GM12872 (cell line): Measurements from ENCODE around the gene PRKG1.

ENCODE experiments used
- TF ChIP-seq, protein P1 (sequence below): IDR thresholded peaks from 3 replicates; pipeline ENCODE4 v1.5.1; 2011; ENCODE audit warnings: low read depth, mild to moderate bottlenecking, low read length, moderate library complexity; ENCODE audit not compliant: insufficient read depth

The PRKG1 gene

DNA sequence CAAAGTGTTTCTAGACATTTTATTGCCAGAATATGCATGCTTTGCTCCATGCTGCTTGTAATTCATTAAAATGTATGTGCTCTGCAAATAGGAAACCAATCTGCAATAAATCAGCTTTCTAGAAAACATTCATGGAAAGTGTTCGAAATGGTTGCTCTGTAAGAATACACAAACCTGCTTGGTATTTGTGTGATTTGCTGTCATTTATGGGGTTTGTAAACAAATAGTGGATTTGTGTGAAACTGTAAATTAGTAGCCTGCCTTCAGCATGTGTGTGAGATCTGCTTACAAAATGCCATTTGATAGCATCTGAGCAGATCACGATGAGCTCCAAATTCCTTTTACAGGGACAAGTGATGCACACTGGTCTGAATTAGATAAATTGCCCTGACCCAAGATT lies 844.2 kb downstream of the PRKG1 start:
- TF ChIP-seq, protein P1, sequence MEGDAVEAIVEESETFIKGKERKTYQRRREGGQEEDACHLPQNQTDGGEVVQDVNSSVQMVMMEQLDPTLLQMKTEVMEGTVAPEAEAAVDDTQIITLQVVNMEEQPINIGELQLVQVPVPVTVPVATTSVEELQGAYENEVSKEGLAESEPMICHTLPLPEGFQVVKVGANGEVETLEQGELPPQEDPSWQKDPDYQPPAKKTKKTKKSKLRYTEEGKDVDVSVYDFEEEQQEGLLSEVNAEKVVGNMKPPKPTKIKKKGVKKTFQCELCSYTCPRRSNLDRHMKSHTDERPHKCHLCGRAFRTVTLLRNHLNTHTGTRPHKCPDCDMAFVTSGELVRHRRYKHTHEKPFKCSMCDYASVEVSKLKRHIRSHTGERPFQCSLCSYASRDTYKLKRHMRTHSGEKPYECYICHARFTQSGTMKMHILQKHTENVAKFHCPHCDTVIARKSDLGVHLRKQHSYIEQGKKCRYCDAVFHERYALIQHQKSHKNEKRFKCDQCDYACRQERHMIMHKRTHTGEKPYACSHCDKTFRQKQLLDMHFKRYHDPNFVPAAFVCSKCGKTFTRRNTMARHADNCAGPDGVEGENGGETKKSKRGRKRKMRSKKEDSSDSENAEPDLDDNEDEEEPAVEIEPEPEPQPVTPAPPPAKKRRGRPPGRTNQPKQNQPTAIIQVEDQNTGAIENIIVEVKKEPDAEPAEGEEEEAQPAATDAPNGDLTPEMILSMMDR = no peak

DNA sequence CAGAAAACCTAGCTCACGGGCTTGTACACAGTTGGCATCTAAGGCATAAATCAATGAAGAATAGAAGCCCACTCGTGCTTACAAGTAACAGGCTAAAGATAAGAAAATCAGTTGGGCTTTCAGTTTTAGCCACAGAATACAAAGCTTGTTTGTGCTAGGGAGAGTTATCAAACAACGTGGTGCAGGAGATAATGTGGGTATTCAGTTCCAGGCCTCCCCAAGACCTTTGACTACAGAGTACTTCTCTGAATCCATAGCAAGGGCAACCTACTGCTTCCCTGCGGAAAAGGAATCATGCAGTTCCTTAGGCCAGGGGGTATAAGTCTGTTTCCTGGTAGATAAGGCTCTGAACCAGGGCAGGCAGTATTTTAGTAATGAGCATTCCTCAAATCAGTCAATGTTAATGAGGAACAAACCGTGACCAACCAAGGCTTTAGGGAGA lies 844.6 kb downstream of the PRKG1 start:
- TF ChIP-seq, protein P1 = no peak

DNA sequence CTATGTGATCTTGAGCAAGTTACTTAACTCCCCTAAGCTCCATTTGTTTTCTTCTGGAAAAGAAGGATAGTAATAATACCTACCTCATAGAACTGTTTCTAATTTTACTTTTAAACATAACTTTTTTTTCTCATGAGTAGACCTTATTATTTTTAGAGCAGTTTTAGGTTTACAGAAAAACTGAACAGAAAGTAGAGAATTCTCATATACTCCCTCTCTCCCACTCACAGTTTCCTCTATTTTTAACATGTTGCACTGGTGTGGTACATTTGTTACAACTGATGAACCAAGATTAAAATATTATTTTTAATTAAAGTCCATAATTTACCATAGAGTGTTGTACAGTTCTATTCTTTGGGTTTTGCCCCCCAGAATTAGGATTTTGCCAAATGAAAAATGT lies 846.4 kb downstream of the PRKG1 start:
- TF ChIP-seq, protein P1 = no peak

DNA sequence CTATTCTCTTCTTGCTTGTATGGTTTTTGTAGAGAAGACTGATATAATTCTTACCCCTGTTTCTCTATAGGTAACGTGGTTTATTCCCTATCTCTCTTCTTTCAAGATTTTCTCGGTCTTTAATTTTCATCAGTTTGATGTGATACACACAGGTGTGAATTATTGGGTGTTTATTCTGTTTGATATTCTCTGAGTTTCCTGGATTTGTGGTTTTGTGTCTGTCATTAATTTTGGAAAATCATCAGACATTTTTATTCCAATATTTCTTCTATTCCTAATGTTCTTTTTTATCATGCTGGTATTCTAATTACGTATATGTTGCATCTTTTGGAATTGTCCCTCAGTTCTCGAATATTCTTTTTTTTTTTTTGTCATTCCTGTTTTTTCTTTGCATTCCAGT lies 850.1 kb downstream of the PRKG1 start:
- TF ChIP-seq, protein P1 = no peak

DNA sequence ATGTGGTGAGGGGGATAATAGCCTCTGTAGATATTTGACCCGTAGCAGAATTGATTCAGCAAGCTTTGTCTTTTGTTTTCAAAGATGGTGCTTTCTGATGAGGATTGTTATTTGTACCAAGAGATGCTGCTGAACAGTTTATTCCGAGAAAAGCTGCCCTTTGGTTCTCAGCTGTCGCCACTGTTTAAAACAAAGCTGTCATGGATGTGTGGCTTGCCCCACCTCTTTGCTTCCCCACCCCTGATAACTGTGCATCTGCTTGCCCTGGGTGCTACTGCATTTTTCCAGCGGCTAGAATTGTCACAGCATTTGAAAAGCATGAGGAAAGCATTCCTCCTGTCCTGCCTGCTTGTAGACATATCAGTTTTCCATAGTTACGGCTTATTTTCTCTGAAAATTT lies 852.0 kb downstream of the PRKG1 start:
- TF ChIP-seq, protein P1 = no peak

DNA sequence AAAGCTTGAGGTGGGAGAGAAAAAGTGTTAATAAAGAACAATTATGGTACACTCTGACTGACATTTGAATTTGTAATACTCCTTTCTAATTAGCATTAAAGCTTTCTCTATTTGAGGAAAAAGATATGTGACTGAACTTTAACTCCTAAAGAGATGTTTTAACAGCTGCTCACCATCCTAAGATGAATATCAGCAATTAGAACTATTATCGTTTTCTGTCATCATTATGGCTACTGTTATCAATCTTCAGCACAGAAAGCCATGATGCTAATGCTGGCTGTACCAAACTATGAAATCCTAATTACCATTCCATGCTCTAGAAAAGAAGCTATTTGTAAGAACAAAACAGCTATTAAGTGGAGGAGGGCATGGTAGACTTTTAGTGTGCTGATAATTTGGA lies 853.9 kb downstream of the PRKG1 start:
- TF ChIP-seq, protein P1 = no peak

DNA sequence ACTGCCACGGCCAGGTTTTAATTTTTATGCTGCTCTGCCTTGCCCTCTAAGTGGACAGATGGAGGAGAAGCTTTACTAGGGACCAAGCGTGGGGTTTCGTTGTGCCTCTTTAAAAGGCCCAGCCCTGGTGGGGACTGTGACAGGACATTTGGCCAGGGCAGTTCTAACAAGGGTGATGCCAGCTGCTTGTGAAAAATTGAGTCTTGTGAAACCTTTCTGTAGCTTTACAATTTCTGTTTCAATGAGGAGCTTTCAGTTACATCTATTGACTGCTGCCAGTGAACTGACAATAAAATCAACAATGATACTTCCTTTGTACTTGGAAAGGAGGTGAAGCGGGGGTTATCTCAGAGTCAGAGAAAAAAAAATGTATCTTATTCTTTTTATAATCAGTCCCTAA lies 858.2 kb downstream of the PRKG1 start:
- TF ChIP-seq, protein P1 = no peak

DNA sequence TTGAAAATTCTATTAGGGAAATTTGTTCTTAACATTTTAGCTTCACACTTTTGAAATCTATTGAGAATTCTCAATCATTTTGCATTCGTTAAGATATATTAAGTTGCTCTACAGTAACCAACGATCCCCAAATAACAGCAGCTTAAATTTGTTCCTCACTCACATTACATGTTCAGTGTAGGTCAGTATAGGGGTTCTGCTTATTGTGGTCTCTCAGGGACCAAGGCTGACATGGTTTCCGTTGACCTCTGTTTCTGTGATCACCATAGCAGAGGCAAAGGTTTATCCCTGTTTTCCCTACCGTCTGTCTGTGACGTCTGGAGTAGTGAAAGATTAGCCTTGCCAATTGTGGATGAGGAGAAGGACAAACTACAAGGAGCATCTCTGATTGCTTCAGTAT lies 860.1 kb downstream of the PRKG1 start:
- TF ChIP-seq, protein P1 = no peak
